Mesodermal cell (in vitro differentiated cells): ENCODE measurements around the gene OPRD1.

ENCODE experiments used
- H3K27ac ChIP-seq: 2 replicates; pipeline ENCODE4 v1.7.0; 2013; ENCODE audit warnings: mild to moderate bottlenecking, low read depth, low read length, moderate library complexity; ENCODE audit not compliant: severe bottlenecking
- H3K36me3 ChIP-seq: 2 replicates; pipeline ENCODE4 v1.7.1; 2013; ENCODE audit warnings: mild to moderate bottlenecking, low read length, moderate library complexity; ENCODE audit not compliant: control insufficient read depth, insufficient read depth
- H3K4me1 ChIP-seq: one replicate; pipeline ENCODE4 v1.7.1; 2013; ENCODE audit warnings: mild to moderate bottlenecking, low read length; ENCODE audit not compliant: insufficient read depth, control insufficient read depth, poor library complexity, severe bottlenecking
- H3K4me3 ChIP-seq: 2 replicates; pipeline ENCODE4 v1.7.0; 2013; ENCODE audit warnings: low read length, control low read depth, mild to moderate bottlenecking; ENCODE audit not compliant: insufficient read depth, poor library complexity, severe bottlenecking; ENCODE audit errors: extremely low read depth
- H3K9me3 ChIP-seq: 2 replicates; pipeline ENCODE4 v1.7.1; 2013; ENCODE audit warnings: mild to moderate bottlenecking, low read length, moderate library complexity; ENCODE audit not compliant: control insufficient read depth
- WGBS, 2 experiments: methylation state at CpG; one replicate each; pipeline ENCODE4 v1.1.5; 2013; ENCODE audit warnings: missing lambda C conversion rate in 2 of 2; ENCODE audit not compliant: insufficient coverage in 2 of 2; 5-methylcytosine and 5-hydroxymethylcytosine counted together

Gene OPRD1

DNA sequence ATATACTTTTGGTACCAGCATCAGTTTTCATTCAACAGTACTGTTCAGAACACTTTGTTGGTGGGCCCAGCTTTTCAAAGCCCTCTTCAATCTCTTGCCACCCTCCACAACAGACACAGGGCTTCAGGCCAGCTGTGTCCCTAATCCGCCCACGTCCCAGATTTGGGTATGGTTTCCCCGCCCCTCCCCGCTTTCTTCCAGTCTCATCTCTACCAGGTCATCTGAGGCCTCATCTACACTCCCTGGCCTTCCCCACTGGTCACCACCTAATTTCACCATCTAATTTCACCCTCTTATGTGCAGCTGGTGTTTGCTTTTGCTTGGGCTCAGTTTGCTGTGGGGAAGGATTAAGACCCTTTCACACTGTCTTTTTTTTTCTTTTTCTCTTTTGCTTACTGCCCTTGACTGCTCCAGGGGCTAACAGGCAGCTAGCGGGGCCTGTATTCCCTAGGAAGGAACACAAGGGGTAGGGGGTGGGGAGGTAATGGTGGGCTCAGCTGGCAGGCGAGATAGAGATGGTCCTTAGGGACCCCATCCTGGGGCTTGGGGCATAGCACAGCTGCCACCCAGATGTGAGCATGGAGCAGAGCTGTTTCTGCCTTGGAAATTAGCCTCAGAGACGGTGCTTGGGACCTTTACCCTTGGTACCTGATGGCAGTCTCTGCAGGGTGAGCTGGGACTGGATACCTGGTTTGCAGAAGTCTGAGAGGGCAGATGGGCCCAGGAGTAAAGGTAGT lies 98.6 kb downstream of the OPRD1 start:
- H3K4me3 ChIP-seq = no peak overlapping the region
- no peaks in the 10 kb centered on the region for H3K36me3 ChIP-seq
- no peaks in the 10 kb centered on the region for H3K9me3 ChIP-seq
- WGBS, 2 experiments = 77 to 81% methylated on average over 4 to 6 of the region's 7 CpGs
- H3K27ac ChIP-seq = no peak overlapping the region
- peaks cover 8% of the 10 kb centered on the region for H3K4me1 ChIP-seq

- peak overlapping the region; percentile 41 for H3K27ac ChIP-seq
- no peaks in the 10 kb centered on the region for H3K9me3 ChIP-seq
- no peaks in the 10 kb centered on the region for H3K36me3 ChIP-seq
- peaks cover 11% of the 10 kb centered on the region for H3K4me1 ChIP-seq
- H3K4me3 ChIP-seq = peak overlapping the region; percentile 63
- 43 to 46% methylated on average over 9 to 10 of the region's 10 CpGs for WGBS, 2 experiments
Measured at GRCh38 chr1:28913786-28914227, 101.8 kb downstream of the OPRD1 start.

- 0% methylated on average over 53 to 60 of the region's 95 CpGs for WGBS, 2 experiments
- peak within 1 kb of the TSS; percentile 63 for H3K4me3 ChIP-seq
- H3K4me1 ChIP-seq = peaks cover 11% of the 10 kb centered on the region
- H3K36me3 ChIP-seq = no peaks in the 10 kb centered on the region
- no peaks in the 10 kb centered on the region for H3K9me3 ChIP-seq
- H3K27ac ChIP-seq = peak within 1 kb of the TSS; percentile 92
Measured at GRCh38 chr1:28914228-28915030, 102.5 kb downstream of the OPRD1 start, which contains the start of gene EPB41. TSS of gene EPB41 (plus strand) at chr1:28914569. CDS start at chr1:28987438, 72,869 bp downstream.

- peaks cover 11% of the 10 kb centered on the region for H3K4me1 ChIP-seq
- H3K36me3 ChIP-seq = no peaks in the 10 kb centered on the region
- peak overlapping the region; percentile 63 for H3K4me3 ChIP-seq
- H3K9me3 ChIP-seq = no peaks in the 10 kb centered on the region
- WGBS, 2 experiments = 1 to 2% methylated on average over 31 of the region's 32 CpGs
- H3K27ac ChIP-seq = peak overlapping the region; percentile 92
Measured at GRCh38 chr1:28915031-28915895, 103.3 kb downstream of the OPRD1 start.

GRCh38 chr1:28917757-28918118 lies 105.8 kb downstream of the OPRD1 start:
- Histone ChIP-seq H3K4me1 (peaks cover 11% of the 10 kb centered on the region), H3K4me3 (no peak overlapping the region), H3K27ac (no peak overlapping the region), H3K36me3 (no peaks in the 10 kb centered on the region), H3K9me3 (no peaks in the 10 kb centered on the region)
- 81 to 91% methylated on average over 2 of the region's 2 CpGs for WGBS, 2 experiments
